GM20000 (cell line): ENCODE data around the gene ADGB.

Experiments used
- DNase-seq: peaks from one replicate; pipeline ENCODE4 v3.0.0; 2012; ENCODE audit warnings: low spot score
- TF ChIP-seq, protein P1 (sequence below): IDR thresholded peaks from 2 replicates; pipeline ENCODE4 v1.5.1; 2012; ENCODE audit warnings: mild to moderate bottlenecking, control low read depth; ENCODE audit errors: extremely low read depth, missing control alignments

Gene ADGB

GRCh38 chr6:146578054-146578453, 20.7 kb upstream of the ADGB start:
- no peak for DNase-seq
- TF ChIP-seq, protein P1, sequence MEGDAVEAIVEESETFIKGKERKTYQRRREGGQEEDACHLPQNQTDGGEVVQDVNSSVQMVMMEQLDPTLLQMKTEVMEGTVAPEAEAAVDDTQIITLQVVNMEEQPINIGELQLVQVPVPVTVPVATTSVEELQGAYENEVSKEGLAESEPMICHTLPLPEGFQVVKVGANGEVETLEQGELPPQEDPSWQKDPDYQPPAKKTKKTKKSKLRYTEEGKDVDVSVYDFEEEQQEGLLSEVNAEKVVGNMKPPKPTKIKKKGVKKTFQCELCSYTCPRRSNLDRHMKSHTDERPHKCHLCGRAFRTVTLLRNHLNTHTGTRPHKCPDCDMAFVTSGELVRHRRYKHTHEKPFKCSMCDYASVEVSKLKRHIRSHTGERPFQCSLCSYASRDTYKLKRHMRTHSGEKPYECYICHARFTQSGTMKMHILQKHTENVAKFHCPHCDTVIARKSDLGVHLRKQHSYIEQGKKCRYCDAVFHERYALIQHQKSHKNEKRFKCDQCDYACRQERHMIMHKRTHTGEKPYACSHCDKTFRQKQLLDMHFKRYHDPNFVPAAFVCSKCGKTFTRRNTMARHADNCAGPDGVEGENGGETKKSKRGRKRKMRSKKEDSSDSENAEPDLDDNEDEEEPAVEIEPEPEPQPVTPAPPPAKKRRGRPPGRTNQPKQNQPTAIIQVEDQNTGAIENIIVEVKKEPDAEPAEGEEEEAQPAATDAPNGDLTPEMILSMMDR: no peak

GRCh38 chr6:146581968-146582367, 16.8 kb upstream of the ADGB start:
- TF ChIP-seq, protein P1: no peak
- DNase-seq: no peak

DNA sequence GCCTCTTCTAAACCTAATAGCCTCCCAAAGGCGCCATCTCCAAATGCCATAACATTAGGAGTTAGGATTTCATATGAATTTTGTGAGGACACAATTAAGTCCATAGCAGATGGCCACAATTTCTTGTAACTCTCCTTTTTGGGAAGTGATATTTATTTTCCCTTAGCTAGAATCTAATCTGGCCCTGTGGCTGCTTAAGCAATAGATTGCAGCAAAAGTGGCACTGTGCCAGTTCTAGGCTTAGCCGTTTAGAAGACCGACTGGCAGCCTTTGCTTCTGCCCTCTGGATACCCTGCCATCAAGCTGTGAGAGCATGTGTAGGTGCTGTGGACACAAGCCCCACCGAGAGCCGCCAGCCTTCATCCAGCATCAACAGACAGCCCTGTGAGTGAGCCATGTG, 15.9 kb upstream of the ADGB start:
- TF ChIP-seq, protein P1: no peak
- no peak for DNase-seq

DNA sequence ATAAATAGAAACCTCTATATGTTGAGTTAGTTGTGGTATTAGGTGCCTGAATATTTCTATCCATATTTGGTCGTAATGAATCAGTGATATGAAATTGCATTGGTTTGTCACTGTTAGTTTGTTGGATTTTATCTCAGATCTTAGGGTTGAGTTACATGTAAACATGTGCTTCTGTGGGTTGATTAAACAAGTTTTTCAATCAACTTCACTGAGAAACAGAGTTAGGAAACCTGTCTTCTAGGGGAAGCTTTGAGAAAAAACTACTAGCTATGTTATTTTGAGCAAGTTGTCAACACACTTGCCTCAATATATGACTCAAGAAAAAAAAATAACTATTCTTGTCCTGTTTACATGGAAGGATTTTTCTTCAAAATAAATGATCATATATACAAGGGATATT, 14.8 kb upstream of the ADGB start:
- DNase-seq: no peak
- TF ChIP-seq, protein P1: no peak

- TF ChIP-seq, protein P1: no peak
- no peak for DNase-seq
These were observed 11.3 kb upstream of the ADGB start for GRCh38 chr6:146587459-146587858.

DNA sequence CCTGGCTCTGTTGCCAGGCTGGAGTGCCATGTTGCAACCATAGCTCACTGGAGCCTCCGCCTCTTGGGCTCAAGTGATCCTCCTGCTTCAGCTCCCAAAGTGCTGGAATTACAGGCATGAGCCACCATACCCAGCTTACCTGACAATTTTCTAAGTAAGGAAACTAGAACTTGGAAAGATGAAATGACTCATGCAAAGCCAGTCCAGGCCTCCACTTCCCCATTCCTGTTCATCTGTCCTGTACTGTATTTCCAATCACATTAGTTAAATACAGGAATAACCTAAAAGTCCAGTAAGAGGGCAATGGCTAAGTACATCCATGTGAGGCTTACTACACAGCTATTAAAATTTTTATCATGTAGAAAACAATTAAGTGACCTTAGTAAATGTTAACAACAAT, 8.3 kb upstream of the ADGB start:
- TF ChIP-seq, protein P1: no peak
- no peak for DNase-seq

DNA sequence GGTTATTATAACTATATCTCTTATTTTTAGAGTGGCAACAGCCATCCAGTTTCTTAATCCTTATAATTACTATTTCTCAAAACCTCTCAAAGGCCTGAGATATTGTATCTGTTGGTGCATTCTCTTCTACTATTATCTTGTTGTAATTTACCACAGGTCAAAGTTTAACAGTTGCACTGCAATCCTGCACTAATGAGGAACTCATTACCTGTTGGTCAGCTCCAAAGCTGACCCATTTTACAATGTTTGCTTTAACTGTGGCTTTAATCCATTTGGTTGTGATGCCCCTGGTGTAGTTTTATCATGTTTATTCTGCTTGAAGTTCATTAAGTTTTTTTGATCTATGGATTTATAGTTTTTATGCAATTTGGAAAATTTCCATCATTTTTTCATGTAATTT, 6.3 kb upstream of the ADGB start:
- TF ChIP-seq, protein P1: no peak

DNA sequence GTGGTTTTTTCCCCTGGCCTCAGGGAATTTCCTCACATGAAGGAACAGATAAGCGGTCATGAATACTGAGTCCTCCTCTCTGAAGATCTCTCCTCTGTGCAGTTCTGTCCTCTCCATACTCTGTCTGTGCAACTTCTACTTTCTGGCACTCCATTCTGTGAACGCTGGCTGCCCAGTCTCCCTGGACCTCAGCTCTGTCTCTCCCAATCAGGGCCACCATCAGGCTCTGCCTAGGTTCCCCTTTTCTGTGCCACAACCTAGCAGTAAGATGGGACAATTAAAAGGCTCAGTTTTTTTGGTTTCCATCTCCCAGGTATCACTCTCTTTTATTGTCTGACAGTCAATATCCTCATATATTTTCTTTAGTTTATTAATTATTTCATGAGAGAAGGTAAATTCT, 4.8 kb upstream of the ADGB start:
- no peak for DNase-seq
- TF ChIP-seq, protein P1: no peak

More for the DNA sequence above, 6.3 kb upstream of the ADGB start:
- no peak for DNase-seq
